Upper lobe of left lung (tissue), 4 donors: Measurements from ENCODE around the gene KRTAP9-2.

Experiments used
- POLR2A ChIP-seq, 4 donors: fragments of 450-650 bp; IDR thresholded peaks; one replicate each; pipeline ENCODE4 v1.5.1; 2016 to 2017; ENCODE audit warnings: antibody characterized with exemption in 4 of 4, mild to moderate bottlenecking in 2 of 4
- TF ChIP-seq, protein P1 (sequence below), 6 experiments: fragments of 450-650 bp in 4 of 6; fragments of 200-600 bp in 2 of 6; sonication (generic) in 2 of 6; IDR thresholded peaks; one replicate each; pipeline ENCODE4 v1.5.1; 2016 to 2019; ENCODE audit warnings: antibody characterized with exemption in 6 of 6

DNA sequence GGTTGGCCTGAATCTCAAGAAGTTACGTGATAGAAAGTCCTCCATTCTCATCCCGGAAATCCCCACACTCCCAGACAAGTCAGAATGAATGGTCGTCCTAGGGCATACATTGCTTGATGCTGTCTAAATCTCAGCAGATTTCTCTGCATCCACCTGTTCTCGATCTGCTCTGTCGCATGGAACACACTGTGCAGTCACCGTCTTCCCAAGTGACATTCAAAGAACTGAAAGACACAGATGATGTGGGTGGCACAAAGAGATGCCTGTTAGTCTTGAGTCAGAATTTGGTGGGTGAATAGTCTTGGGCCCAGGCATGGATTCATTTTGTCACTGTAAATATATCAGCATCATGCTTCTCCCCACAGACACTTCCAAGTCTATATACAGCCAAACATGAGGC lies 5.3 kb downstream of the KRTAP9-2 start:
- TF ChIP-seq, protein P1, sequence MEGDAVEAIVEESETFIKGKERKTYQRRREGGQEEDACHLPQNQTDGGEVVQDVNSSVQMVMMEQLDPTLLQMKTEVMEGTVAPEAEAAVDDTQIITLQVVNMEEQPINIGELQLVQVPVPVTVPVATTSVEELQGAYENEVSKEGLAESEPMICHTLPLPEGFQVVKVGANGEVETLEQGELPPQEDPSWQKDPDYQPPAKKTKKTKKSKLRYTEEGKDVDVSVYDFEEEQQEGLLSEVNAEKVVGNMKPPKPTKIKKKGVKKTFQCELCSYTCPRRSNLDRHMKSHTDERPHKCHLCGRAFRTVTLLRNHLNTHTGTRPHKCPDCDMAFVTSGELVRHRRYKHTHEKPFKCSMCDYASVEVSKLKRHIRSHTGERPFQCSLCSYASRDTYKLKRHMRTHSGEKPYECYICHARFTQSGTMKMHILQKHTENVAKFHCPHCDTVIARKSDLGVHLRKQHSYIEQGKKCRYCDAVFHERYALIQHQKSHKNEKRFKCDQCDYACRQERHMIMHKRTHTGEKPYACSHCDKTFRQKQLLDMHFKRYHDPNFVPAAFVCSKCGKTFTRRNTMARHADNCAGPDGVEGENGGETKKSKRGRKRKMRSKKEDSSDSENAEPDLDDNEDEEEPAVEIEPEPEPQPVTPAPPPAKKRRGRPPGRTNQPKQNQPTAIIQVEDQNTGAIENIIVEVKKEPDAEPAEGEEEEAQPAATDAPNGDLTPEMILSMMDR (IDR thresholded peaks at IDR 0.05) = no peak
- TF ChIP-seq POLR2A (IDR thresholded peaks at IDR 0.05) = no peak
